ENCODE measurements around the gene B3GNT4. TPM values are rescaled to one million over a fixed set of nuclear protein-coding genes. Genes with fewer than 3 reads are reported as not detected.

B3GNT4 gene
- total RNA-seq (2014; rRNA removed; shearing (Covaris generic)), result not detected in 2 replicates

GRCh38 chr12:122203301-122204166 is at the start of gene B3GNT4:
Gene B3GNT4, plus strand, starts transcription at chr12:122203709. Its CDS starts 910 bp downstream, at chr12:122204619.
- Histone ChIP-seq H3K4me1 (replicated peaks) (peaks cover 14% of the 10 kb centered on the region), H3K4me3 (peak within 1 kb of the TSS; percentile 40), H3K27me3 (replicated peaks) (peaks cover 35% of the 10 kb centered on the region), H3K9me3 (replicated peaks) (no peaks in the 10 kb centered on the region; the same call in 1 of the 2 replicates), H3K27ac (no peak within 1 kb of the TSS), H3K36me3 (peaks cover 22% of the 10 kb centered on the region)
- peak in 1 of 2 experiments; percentile 19 for DNase-seq (ENCODE audit: low read depth in 1 of 2, low spot score in 2 of 2)

- no peaks in the 10 kb centered on the region for H3K4me1 ChIP-seq (replicated peaks)
- no peaks in the 10 kb centered on the region for H3K9me3 ChIP-seq (replicated peaks)
- H3K27me3 ChIP-seq (replicated peaks), result no peaks in the 10 kb centered on the region
- H3K36me3 ChIP-seq, result no peaks in the 10 kb centered on the region
- no peak for DNase-seq (ENCODE audit: low read depth in 1 of 2, low spot score in 2 of 2)
- no peak overlapping the region for H3K27ac ChIP-seq
- no peak overlapping the region for H3K4me3 ChIP-seq
These were observed 47.8 kb upstream of the B3GNT4 start for GRCh38 chr12:122155705-122156104.

GRCh38 chr12:122158700-122159285 is 44.7 kb upstream of the B3GNT4 start:
- no peak for DNase-seq (ENCODE audit: low read depth in 1 of 2, low spot score in 2 of 2)
- Histone ChIP-seq H3K27ac (no peak overlapping the region), H3K4me3 (no peak overlapping the region), H3K27me3 (replicated peaks) (no peaks in the 10 kb centered on the region), H3K9me3 (replicated peaks) (no peaks in the 10 kb centered on the region), H3K4me1 (replicated peaks) (no peaks in the 10 kb centered on the region), H3K36me3 (no peaks in the 10 kb centered on the region)

GRCh38 chr12:122159882-122160281 is 43.6 kb upstream of the B3GNT4 start:
- Histone ChIP-seq H3K4me1 (replicated peaks) (no peaks in the 10 kb centered on the region), H3K27me3 (replicated peaks) (no peaks in the 10 kb centered on the region), H3K9me3 (replicated peaks) (no peaks in the 10 kb centered on the region), H3K4me3 (no peak overlapping the region), H3K27ac (no peak overlapping the region), H3K36me3 (no peaks in the 10 kb centered on the region)
- DNase-seq (ENCODE audit: low read depth in 1 of 2, low spot score in 2 of 2), result no peak

- Histone ChIP-seq H3K9me3 (replicated peaks) (no peaks in the 10 kb centered on the region), H3K27ac (no peak overlapping the region), H3K4me1 (replicated peaks) (no peaks in the 10 kb centered on the region), H3K36me3 (no peaks in the 10 kb centered on the region), H3K27me3 (replicated peaks) (no peaks in the 10 kb centered on the region), H3K4me3 (no peak overlapping the region)
- no peak for DNase-seq (ENCODE audit: low read depth in 1 of 2, low spot score in 2 of 2)
These were observed 42.7 kb upstream of the B3GNT4 start for GRCh38 chr12:122160761-122161160.

GRCh38 chr12:122161682-122162081 is 41.8 kb upstream of the B3GNT4 start:
- no peaks in the 10 kb centered on the region for H3K9me3 ChIP-seq (replicated peaks)
- H3K4me1 ChIP-seq (replicated peaks), result no peaks in the 10 kb centered on the region
- DNase-seq (ENCODE audit: low read depth in 1 of 2, low spot score in 2 of 2), result no peak
- no peak overlapping the region for H3K4me3 ChIP-seq
- H3K27ac ChIP-seq, result no peak overlapping the region
- H3K36me3 ChIP-seq, result no peaks in the 10 kb centered on the region
- no peaks in the 10 kb centered on the region for H3K27me3 ChIP-seq (replicated peaks)

GRCh38 chr12:122162976-122163375 is 40.5 kb upstream of the B3GNT4 start:
- Histone ChIP-seq H3K9me3 (replicated peaks) (no peaks in the 10 kb centered on the region), H3K36me3 (no peaks in the 10 kb centered on the region), H3K27ac (no peak overlapping the region), H3K4me1 (replicated peaks) (no peaks in the 10 kb centered on the region), H3K4me3 (no peak overlapping the region), H3K27me3 (replicated peaks) (no peaks in the 10 kb centered on the region)
- DNase-seq (ENCODE audit: low read depth in 1 of 2, low spot score in 2 of 2), result no peak

GRCh38 chr12:122166422-122167349 is 36.8 kb upstream of the B3GNT4 start:
- H3K27me3 ChIP-seq (replicated peaks), result no peaks in the 10 kb centered on the region
- no peak for DNase-seq (ENCODE audit: low read depth in 1 of 2, low spot score in 2 of 2)
- no peak overlapping the region for H3K27ac ChIP-seq
- no peaks in the 10 kb centered on the region for H3K9me3 ChIP-seq (replicated peaks)
- H3K4me3 ChIP-seq, result no peak overlapping the region
- no peaks in the 10 kb centered on the region for H3K4me1 ChIP-seq (replicated peaks)
- H3K36me3 ChIP-seq, result no peaks in the 10 kb centered on the region

GRCh38 chr12:122167356-122167925 is 36.1 kb upstream of the B3GNT4 start:
- H3K27me3 ChIP-seq (replicated peaks), result no peaks in the 10 kb centered on the region
- DNase-seq (ENCODE audit: low read depth in 1 of 2, low spot score in 2 of 2), result no peak
- H3K4me3 ChIP-seq, result no peak overlapping the region
- H3K9me3 ChIP-seq (replicated peaks), result no peaks in the 10 kb centered on the region
- H3K27ac ChIP-seq, result no peak overlapping the region
- no peaks in the 10 kb centered on the region for H3K36me3 ChIP-seq
- H3K4me1 ChIP-seq (replicated peaks), result no peaks in the 10 kb centered on the region

GRCh38 chr12:122168492-122168891 is 35.0 kb upstream of the B3GNT4 start:
- Histone ChIP-seq H3K9me3 (replicated peaks) (no peaks in the 10 kb centered on the region), H3K36me3 (no peaks in the 10 kb centered on the region), H3K27ac (no peak overlapping the region), H3K4me1 (replicated peaks) (no peaks in the 10 kb centered on the region), H3K27me3 (replicated peaks) (no peaks in the 10 kb centered on the region), H3K4me3 (no peak overlapping the region)
- DNase-seq (ENCODE audit: low read depth in 1 of 2, low spot score in 2 of 2), result no peak

GRCh38 chr12:122171399-122171798 is 32.1 kb upstream of the B3GNT4 start:
- Histone ChIP-seq H3K36me3 (no peaks in the 10 kb centered on the region), H3K9me3 (replicated peaks) (no peaks in the 10 kb centered on the region), H3K27me3 (replicated peaks) (no peaks in the 10 kb centered on the region), H3K27ac (no peak overlapping the region), H3K4me1 (replicated peaks) (no peaks in the 10 kb centered on the region), H3K4me3 (no peak overlapping the region)
- no peak for DNase-seq (ENCODE audit: low read depth in 1 of 2, low spot score in 2 of 2)

GRCh38 chr12:122172262-122172939 is 31.1 kb upstream of the B3GNT4 start:
- DNase-seq (ENCODE audit: low read depth in 1 of 2, low spot score in 2 of 2), result no peak
- Histone ChIP-seq H3K4me1 (replicated peaks) (no peaks in the 10 kb centered on the region), H3K27ac (no peak overlapping the region), H3K4me3 (no peak overlapping the region), H3K36me3 (no peaks in the 10 kb centered on the region), H3K9me3 (replicated peaks) (no peaks in the 10 kb centered on the region), H3K27me3 (replicated peaks) (no peaks in the 10 kb centered on the region)

Data from SJSA1 (cell line).